Testis (tissue), 2 donors: Measurements from ENCODE around the gene HERPUD1.

Experiments
- POLR2A ChIP-seq: fragments of 450-650 bp; IDR thresholded peaks from one replicate; pipeline ENCODE4 v1.6.1; 2017; ENCODE audit warnings: antibody characterized with exemption, mild to moderate bottlenecking, moderate library complexity
- TF ChIP-seq, protein P1 (sequence below), 3 experiments: fragments of 450-650 bp in 2 of 3; fragments of 200-600 bp in 1 of 3; sonication (generic) in 1 of 3; IDR thresholded peaks; one replicate each; pipeline ENCODE4 v1.5.1; 2016 to 2019; ENCODE audit warnings: antibody characterized with exemption in 3 of 3, mild to moderate bottlenecking in 2 of 3, moderate library complexity in 1 of 3

DNA sequence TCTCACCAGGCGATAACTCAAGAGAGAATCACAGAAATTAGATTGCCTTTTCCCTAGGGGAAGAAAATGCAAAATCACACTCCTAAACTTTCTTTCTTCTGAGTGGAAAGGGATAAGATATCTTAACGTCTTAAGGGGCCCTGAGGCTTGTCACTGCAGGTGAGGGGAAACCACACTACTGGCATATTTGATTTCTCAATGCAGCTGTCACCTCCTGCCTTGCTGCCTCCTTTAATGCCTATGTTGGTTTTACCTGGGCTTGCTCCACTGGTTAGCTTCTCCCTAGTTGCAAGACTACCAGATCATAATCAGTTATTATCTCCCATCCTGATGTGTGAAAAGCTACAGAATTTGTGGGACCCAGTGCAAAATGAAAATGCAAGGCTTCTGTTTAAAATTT is 4.5 kb upstream of the HERPUD1 start:
- TF ChIP-seq, protein P1, sequence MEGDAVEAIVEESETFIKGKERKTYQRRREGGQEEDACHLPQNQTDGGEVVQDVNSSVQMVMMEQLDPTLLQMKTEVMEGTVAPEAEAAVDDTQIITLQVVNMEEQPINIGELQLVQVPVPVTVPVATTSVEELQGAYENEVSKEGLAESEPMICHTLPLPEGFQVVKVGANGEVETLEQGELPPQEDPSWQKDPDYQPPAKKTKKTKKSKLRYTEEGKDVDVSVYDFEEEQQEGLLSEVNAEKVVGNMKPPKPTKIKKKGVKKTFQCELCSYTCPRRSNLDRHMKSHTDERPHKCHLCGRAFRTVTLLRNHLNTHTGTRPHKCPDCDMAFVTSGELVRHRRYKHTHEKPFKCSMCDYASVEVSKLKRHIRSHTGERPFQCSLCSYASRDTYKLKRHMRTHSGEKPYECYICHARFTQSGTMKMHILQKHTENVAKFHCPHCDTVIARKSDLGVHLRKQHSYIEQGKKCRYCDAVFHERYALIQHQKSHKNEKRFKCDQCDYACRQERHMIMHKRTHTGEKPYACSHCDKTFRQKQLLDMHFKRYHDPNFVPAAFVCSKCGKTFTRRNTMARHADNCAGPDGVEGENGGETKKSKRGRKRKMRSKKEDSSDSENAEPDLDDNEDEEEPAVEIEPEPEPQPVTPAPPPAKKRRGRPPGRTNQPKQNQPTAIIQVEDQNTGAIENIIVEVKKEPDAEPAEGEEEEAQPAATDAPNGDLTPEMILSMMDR (IDR thresholded peaks at IDR 0.05): no peak
- TF ChIP-seq POLR2A: no peak
